ENCODE results near the gene TSC1.

TSC1 gene

GRCh38 chr9:132875159-132875558, 69.3 kb downstream of the TSC1 start:
- DNase-seq (ENCODE audit: low read depth): no peak
- H3K4me3 ChIP-seq (ENCODE audit: low read length): no peak overlapping the region
- TF ChIP-seq CTCF (conservative IDR thresholded peaks at IDR 0.05; ENCODE audit: low read length): no peak

- TF ChIP-seq CTCF (conservative IDR thresholded peaks at IDR 0.05; ENCODE audit: low read length): no peak
- DNase-seq (ENCODE audit: low read depth): no peak
- no peak overlapping the region for H3K4me3 ChIP-seq (ENCODE audit: low read length)
Measured at GRCh38 chr9:132873403-132873802, 71.0 kb downstream of the TSC1 start.

GRCh38 chr9:132869266-132869665, 75.2 kb downstream of the TSC1 start:
- H3K4me3 ChIP-seq (ENCODE audit: low read length): no peak overlapping the region
- no peak for TF ChIP-seq CTCF (conservative IDR thresholded peaks at IDR 0.05; ENCODE audit: low read length)
- no peak for DNase-seq (ENCODE audit: low read depth)

GRCh38 chr9:132866898-132867297, 77.5 kb downstream of the TSC1 start:
- no peak for TF ChIP-seq CTCF (conservative IDR thresholded peaks at IDR 0.05; ENCODE audit: low read length)
- no peak for DNase-seq (ENCODE audit: low read depth)
- H3K4me3 ChIP-seq (ENCODE audit: low read length): no peak overlapping the region

- DNase-seq (ENCODE audit: low read depth): no peak
- no peak for TF ChIP-seq CTCF (conservative IDR thresholded peaks at IDR 0.05; ENCODE audit: low read length)
- H3K4me3 ChIP-seq (ENCODE audit: low read length): no peak overlapping the region
Measured at GRCh38 chr9:132864691-132865090, 79.7 kb downstream of the TSC1 start.

- no peak overlapping the region for H3K4me3 ChIP-seq (ENCODE audit: low read length)
- no peak for TF ChIP-seq CTCF (conservative IDR thresholded peaks at IDR 0.05; ENCODE audit: low read length)
Measured at GRCh38 chr9:132864277-132864676, 80.1 kb downstream of the TSC1 start.

GRCh38 chr9:132863096-132863495, 81.3 kb downstream of the TSC1 start:
- no peak overlapping the region for H3K4me3 ChIP-seq (ENCODE audit: low read length)
- no peak for DNase-seq (ENCODE audit: low read depth)
- no peak for TF ChIP-seq CTCF (conservative IDR thresholded peaks at IDR 0.05; ENCODE audit: low read length)

More at GRCh38 chr9:132864277-132864676, 80.1 kb downstream of the TSC1 start:
- DNase-seq (ENCODE audit: low read depth): no peak
